Measurements from ENCODE around the gene MACROD2.

GRCh38 chr20:14481863-14482262 lies 486.5 kb downstream of the MACROD2 start:
- no peak for TF ChIP-seq RCOR1 (IDR thresholded peaks at IDR 0.05; ENCODE audit: low read depth, low read length)
- TF ChIP-seq RFX5 (IDR thresholded peaks at IDR 0.05): no peak
- TF ChIP-seq CTCF (IDR thresholded peaks at IDR 0.05): no peak
- TF ChIP-seq POLR2A (IDR thresholded peaks at IDR 0.05; ENCODE audit: low read length): no peak
- TF ChIP-seq TP53 (CRISPR knock-in tag; IDR thresholded peaks at IDR 0.05): no peak
- TF ChIP-seq MAX (IDR thresholded peaks at IDR 0.05): no peak
- TF ChIP-seq SMC3 (IDR thresholded peaks at IDR 0.05): no peak
- no peak for TF ChIP-seq NPAS2 (CRISPR knock-in tag; IDR thresholded peaks at IDR 0.05; ENCODE audit: borderline replicate concordance)
- TF ChIP-seq MAFK (IDR thresholded peaks at IDR 0.05; ENCODE audit: partially characterized antibody): no peak
- TF ChIP-seq JUN (IDR thresholded peaks at IDR 0.05): no peak
- no peak for TF ChIP-seq HMGXB4 (CRISPR knock-in tag; IDR thresholded peaks at IDR 0.05; ENCODE audit: borderline replicate concordance)
- no peak for TF ChIP-seq HDAC2 (IDR thresholded peaks at IDR 0.05)

Measured in A549 (cell line).